ENCODE results near the gene AKR1C2. TPM values are rescaled to one million over a fixed set of nuclear protein-coding genes. Genes with fewer than 3 reads are reported as not detected.

The AKR1C2 gene
- total RNA-seq, 2 donors from 2014 or later: 6.4 to 8.2 TPM

DNA sequence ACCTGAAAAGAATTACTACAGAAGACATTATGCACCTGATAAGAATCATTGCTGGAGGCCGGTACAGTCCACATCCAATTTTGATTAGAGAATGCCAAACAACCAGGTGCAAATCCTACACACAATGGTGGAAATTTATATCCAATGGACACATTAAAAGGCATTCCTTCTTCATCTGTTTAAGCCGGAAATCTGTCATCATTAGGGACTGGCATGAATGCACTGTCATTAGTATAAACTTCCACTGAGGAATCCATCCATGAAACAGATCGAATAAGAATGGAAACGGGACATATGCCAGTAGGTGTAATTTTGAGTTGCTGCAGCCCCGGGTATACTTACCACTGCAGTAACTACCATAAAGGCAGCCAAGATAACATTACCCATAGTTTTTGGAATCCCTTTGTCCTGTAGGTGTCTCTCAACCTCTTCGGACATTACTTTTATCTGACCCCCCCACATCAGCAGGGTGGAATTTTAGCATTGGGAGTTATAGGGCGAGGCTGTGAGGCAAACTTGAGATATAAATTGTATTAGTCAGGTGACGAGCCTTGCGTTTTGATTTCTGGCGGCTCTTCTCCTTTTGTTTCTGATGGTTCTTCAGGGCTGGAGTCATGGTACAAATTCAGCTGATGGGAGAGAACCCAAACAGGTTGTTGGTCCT is 36.5 kb upstream of the AKR1C2 start:
- WGBS: 27% methylated on average over 10 of the region's 10 CpGs
- DNase-seq (ENCODE audit: low spot score): no peak
- H3K27ac ChIP-seq: no peak overlapping the region
- no peaks in the 10 kb centered on the region for H3K4me1 ChIP-seq (replicated peaks)
- intact Hi-C loops (cut with DNase I): loop anchor here (5.0 kb wide), 2 partner anchors 37 to 52 kb away; partner anchors contain the start of gene AKR1C3
- H3K4me3 ChIP-seq: no peak overlapping the region
- H3K9me3 ChIP-seq: no peaks in the 10 kb centered on the region
- no peaks in the 10 kb centered on the region for H3K36me3 ChIP-seq
- no peaks in the 10 kb centered on the region for H3K27me3 ChIP-seq (replicated peaks; ENCODE audit: insufficient read depth)
- no peak for TF ChIP-seq POLR2AphosphoS5 (IDR thresholded peaks at IDR 0.05)
- TF ChIP-seq, protein P1, sequence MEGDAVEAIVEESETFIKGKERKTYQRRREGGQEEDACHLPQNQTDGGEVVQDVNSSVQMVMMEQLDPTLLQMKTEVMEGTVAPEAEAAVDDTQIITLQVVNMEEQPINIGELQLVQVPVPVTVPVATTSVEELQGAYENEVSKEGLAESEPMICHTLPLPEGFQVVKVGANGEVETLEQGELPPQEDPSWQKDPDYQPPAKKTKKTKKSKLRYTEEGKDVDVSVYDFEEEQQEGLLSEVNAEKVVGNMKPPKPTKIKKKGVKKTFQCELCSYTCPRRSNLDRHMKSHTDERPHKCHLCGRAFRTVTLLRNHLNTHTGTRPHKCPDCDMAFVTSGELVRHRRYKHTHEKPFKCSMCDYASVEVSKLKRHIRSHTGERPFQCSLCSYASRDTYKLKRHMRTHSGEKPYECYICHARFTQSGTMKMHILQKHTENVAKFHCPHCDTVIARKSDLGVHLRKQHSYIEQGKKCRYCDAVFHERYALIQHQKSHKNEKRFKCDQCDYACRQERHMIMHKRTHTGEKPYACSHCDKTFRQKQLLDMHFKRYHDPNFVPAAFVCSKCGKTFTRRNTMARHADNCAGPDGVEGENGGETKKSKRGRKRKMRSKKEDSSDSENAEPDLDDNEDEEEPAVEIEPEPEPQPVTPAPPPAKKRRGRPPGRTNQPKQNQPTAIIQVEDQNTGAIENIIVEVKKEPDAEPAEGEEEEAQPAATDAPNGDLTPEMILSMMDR (IDR thresholded peaks at IDR 0.05): no peak
- no peak for TF ChIP-seq POLR2A (IDR thresholded peaks at IDR 0.05)

DNA sequence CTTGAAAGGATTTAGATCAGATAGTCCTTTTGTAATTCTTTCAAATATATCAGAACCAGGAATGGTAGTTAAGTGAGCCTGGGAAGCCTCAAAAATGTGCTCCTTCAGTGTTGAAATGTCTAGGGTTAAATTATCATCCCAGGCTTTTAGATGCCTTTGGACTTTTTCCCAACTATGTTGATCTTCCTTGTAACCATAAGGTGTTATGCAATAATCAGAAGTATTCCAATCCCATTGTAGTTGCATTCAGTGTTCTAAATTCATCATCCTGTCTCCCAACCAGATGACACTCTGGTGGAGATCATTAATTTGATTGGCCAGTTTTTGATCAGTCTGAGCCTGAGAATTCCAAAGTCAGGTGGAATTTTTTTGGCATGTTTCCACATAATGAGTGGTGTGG is 35.1 kb upstream of the AKR1C2 start:
- Histone ChIP-seq H3K27me3 (replicated peaks; ENCODE audit: insufficient read depth) (no peaks in the 10 kb centered on the region), H3K36me3 (no peaks in the 10 kb centered on the region), H3K4me1 (replicated peaks) (no peaks in the 10 kb centered on the region), H3K27ac (no peak overlapping the region), H3K9me3 (no peaks in the 10 kb centered on the region), H3K4me3 (no peak overlapping the region)
- no peak for TF ChIP-seq POLR2A (IDR thresholded peaks at IDR 0.05)
- TF ChIP-seq, protein P1 (IDR thresholded peaks at IDR 0.05): no peak
- TF ChIP-seq POLR2AphosphoS5 (IDR thresholded peaks at IDR 0.05): no peak
- intact Hi-C loops (cut with DNase I): no loop called here
- DNase-seq (ENCODE audit: low spot score): no peak

DNA sequence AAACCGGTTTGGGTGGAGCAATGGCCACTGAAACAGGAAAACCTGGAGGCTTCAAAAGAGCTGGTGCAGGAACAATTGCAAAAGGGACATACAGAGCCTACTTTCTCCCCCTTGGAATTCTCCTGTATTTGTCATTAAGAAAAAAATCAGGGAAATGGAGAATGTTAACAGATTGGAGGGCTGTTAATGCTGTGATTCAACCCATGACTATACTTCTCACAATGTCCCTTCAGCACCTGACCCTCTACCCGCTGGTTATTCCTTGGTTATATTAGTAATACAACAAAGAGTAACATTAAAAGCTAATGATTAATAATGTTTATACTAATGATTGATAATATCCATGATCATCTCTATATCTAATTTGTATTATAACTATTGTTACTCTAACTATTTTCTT is 34.4 kb upstream of the AKR1C2 start:
- no peak overlapping the region for H3K4me3 ChIP-seq
- H3K27ac ChIP-seq: no peak overlapping the region
- intact Hi-C loops (cut with DNase I): no loop called here
- TF ChIP-seq POLR2AphosphoS5 (IDR thresholded peaks at IDR 0.05): no peak
- TF ChIP-seq, protein P1 (IDR thresholded peaks at IDR 0.05): no peak
- TF ChIP-seq POLR2A (IDR thresholded peaks at IDR 0.05): no peak
- 71% methylated on average over 2 of the region's 2 CpGs for WGBS
- no peaks in the 10 kb centered on the region for H3K9me3 ChIP-seq
- no peaks in the 10 kb centered on the region for H3K4me1 ChIP-seq (replicated peaks)
- H3K36me3 ChIP-seq: no peaks in the 10 kb centered on the region
- no peaks in the 10 kb centered on the region for H3K27me3 ChIP-seq (replicated peaks; ENCODE audit: insufficient read depth)
- DNase-seq (ENCODE audit: low spot score): no peak

DNA sequence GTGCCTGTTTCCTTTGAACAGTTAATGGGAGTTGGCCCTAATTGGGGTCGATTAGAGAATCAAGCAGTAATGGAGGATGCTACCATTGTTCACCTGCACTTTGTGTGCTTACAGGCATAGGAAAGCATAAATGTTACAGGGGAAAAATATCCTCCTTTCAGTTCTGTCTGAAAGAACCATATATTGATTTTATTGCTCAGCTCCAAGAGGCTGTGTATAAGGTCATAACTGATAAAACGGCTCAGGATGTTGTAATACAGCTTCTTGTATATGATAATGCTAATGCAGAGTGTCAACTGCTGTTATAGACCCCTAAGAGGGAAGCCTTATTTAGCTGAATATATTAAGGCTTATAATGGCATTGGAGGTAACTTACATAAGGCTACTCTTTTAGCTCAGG is 32.9 kb upstream of the AKR1C2 start:
- Histone ChIP-seq H3K9me3 (no peaks in the 10 kb centered on the region), H3K4me1 (replicated peaks) (no peaks in the 10 kb centered on the region), H3K27ac (no peak overlapping the region), H3K27me3 (replicated peaks; ENCODE audit: insufficient read depth) (no peaks in the 10 kb centered on the region), H3K36me3 (no peaks in the 10 kb centered on the region), H3K4me3 (no peak overlapping the region)
- WGBS: 70% methylated on average over 2 of the region's 2 CpGs
- TF ChIP-seq, protein P1 (IDR thresholded peaks at IDR 0.05): no peak
- TF ChIP-seq POLR2AphosphoS5 (IDR thresholded peaks at IDR 0.05) (no peak), POLR2A (IDR thresholded peaks at IDR 0.05) (no peak)
- intact Hi-C loops (cut with DNase I): no loop called here
- no peak for DNase-seq (ENCODE audit: low spot score)

DNA sequence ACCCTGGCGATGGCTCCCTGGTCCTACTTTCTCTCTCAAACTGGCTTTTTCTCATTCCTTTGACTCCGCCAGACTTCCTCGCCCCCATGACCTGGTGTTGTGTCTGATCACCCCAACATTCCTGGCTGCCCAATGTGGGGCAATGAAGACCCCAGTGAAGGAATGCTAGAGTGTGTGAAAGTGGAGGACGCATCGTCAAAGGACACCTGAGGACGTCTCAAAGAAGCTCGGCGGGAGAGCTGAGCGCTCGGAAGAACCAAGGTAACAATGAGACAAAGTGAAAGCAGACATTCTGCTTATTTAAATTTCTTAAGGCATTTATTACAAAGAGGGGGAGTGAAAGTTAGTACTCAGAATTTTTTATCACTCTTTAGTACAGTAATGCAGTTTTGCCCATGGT is 31.7 kb upstream of the AKR1C2 start:
- no peak for TF ChIP-seq POLR2AphosphoS5 (IDR thresholded peaks at IDR 0.05)
- TF ChIP-seq, protein P1 (IDR thresholded peaks at IDR 0.05): no peak
- no peaks in the 10 kb centered on the region for H3K9me3 ChIP-seq
- no peak overlapping the region for H3K27ac ChIP-seq
- DNase-seq (ENCODE audit: low spot score): no peak
- no peaks in the 10 kb centered on the region for H3K27me3 ChIP-seq (replicated peaks; ENCODE audit: insufficient read depth)
- H3K36me3 ChIP-seq: no peaks in the 10 kb centered on the region
- intact Hi-C loops (cut with DNase I): no loop called here
- no peak overlapping the region for H3K4me3 ChIP-seq
- WGBS: 94% methylated on average over 10 of the region's 10 CpGs
- H3K4me1 ChIP-seq (replicated peaks): no peaks in the 10 kb centered on the region
